Measurements from ENCODE around the gene NRXN3.

The NRXN3 gene

DNA sequence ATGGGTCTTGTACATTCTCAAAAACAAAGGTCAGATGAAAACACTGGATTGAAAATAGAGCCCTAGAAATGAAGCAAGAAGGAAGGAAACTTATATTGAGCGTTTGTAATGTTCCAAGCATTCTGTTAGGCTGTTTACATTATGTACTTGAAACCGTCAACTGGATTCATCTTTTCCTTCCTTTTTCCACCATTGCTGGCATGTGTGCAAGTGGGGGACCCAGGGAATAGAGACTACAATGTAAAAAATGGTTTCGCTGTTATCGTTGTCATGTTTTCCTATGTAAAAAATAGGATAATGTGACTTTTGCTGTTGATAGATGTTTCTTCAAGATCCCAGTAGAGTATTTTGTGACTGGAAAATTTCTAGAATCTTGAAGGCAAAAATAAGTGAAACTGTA is 913.2 kb downstream of the NRXN3 start:
- Histone ChIP-seq H3K27ac (no peak overlapping the region), H3K4me3 (no peak overlapping the region)
- TF ChIP-seq, protein P1, sequence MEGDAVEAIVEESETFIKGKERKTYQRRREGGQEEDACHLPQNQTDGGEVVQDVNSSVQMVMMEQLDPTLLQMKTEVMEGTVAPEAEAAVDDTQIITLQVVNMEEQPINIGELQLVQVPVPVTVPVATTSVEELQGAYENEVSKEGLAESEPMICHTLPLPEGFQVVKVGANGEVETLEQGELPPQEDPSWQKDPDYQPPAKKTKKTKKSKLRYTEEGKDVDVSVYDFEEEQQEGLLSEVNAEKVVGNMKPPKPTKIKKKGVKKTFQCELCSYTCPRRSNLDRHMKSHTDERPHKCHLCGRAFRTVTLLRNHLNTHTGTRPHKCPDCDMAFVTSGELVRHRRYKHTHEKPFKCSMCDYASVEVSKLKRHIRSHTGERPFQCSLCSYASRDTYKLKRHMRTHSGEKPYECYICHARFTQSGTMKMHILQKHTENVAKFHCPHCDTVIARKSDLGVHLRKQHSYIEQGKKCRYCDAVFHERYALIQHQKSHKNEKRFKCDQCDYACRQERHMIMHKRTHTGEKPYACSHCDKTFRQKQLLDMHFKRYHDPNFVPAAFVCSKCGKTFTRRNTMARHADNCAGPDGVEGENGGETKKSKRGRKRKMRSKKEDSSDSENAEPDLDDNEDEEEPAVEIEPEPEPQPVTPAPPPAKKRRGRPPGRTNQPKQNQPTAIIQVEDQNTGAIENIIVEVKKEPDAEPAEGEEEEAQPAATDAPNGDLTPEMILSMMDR (IDR thresholded peaks at IDR 0.05), result no peak
- no peak for DNase-seq (ENCODE audit: low spot score)

DNA sequence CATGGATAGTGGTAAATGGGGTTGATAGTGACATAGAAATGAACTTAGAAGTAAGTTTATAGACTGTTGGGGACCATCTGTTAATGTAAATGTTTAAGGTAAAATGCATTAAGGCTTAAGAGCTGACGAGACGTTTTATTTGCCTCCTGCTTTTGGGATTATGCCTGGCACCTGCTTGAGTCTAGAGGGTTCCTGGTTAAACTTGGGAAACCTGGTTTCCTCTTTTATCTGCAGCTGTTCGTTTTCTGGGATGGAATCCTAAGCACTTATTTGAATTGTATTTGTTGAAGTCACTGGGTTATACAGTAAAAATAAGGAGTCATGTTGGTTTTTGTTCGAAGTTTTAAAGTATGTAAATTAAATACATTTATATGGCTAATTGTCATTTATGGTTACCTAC is 914.7 kb downstream of the NRXN3 start:
- TF ChIP-seq, protein P1 (IDR thresholded peaks at IDR 0.05), result no peak
- DNase-seq (ENCODE audit: low spot score), result no peak
- no peak overlapping the region for H3K4me3 ChIP-seq
- no peak overlapping the region for H3K27ac ChIP-seq

DNA sequence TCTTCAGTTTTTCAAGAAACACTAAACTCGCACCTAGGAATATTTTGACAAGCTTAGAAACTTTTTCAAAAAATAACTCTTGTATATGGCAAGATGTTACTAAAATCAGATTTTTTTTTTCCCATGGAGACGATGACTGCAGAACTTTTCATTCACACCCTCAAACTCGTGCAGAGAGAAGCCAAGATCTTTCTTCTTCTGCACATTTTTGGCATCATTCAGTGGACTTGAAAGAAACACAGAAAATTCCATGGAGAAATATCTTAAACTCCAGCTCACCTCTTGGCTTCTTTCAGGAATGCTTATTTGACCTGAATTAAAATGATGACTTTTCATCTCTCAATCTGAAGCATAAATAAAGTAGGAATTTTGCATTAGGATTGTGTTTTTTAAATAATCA is 919.4 kb downstream of the NRXN3 start:
- DNase-seq (ENCODE audit: low spot score), result no peak
- TF ChIP-seq, protein P1 (IDR thresholded peaks at IDR 0.05), result no peak
- no peak overlapping the region for H3K27ac ChIP-seq

DNA sequence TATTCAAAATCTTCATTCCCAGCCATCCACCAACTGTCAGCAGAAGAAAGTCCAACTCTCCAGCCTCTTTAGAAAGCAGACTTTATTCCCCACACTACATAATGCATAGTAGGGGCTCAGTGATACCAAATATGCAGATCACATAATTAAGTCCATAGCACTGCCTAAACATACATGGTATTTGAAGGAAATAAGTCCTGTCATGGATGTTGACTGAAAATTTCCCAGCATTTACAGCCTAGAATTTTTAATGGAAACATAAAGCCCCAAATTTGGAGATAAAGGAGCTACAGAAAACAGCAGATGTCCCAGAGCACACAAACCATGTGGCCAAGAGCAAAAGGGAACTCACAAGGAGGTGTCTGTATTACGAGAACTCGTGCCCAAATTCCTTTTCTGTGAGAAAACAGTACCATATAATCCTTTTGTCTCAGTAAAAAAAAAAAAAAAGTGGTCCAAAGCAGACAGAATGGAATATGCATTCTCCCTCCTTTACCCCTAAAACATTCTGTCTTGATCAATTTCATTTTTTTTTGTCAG is 920.5 kb downstream of the NRXN3 start:
- no peak for DNase-seq (ENCODE audit: low spot score)
- Histone ChIP-seq H3K27ac (no peak overlapping the region), H3K4me3 (no peak overlapping the region)
- TF ChIP-seq, protein P1 (IDR thresholded peaks at IDR 0.05), result no peak

More for the DNA sequence above, 919.4 kb downstream of the NRXN3 start:
- H3K4me3 ChIP-seq, result no peak overlapping the region

DNA sequence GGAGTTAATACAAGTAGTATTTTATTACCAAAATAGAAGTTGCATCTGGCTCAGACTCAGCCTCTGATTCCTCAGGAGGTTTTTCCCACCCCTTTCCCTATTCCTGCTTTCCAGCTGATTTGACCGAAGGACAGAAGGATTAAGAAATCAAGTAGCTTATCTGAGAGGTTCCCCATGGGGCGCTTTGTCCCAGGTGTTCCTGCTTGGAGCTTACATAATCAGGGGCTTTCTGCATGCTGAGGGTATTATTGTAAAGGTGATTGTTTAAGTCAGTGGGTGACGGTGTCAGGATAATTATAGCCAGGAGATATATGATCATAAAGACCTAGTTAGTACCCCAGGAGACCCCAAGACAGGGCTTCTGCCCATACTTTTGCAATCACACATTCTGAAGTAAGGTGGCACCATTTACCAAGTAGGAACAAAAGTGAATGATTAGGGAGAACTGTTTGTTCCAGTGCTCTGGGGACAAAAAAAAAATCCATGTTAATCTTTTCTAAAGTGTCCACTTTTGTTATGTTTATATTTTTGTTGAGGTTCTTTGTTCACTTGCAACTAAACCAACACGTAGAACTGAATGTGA is 921.3 kb downstream of the NRXN3 start:
- TF ChIP-seq, protein P1 (IDR thresholded peaks at IDR 0.05), result no peak
- no peak overlapping the region for H3K27ac ChIP-seq
- no peak for DNase-seq (ENCODE audit: low spot score)
- no peak overlapping the region for H3K4me3 ChIP-seq

DNA sequence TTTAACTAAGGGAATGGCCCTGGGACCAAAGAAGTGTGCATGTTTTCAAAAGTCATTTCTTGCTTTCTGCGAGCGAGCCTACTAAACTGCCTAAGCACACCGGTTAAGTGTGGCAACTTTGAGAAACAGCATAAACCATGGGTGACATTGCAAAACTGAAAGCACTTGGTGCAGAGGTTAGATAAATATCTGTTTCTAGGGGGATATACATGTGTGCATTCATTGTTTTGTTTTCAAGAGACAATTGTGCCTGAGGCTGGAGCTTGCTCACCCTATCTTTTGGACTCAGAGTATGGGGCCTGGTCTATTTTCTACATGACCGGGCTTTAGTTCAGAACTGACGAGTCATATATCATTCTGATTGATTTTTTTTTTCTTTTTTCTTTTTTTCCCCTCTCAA is 923.4 kb downstream of the NRXN3 start:
- Histone ChIP-seq H3K4me3 (no peak overlapping the region), H3K27ac (no peak overlapping the region)
- DNase-seq (ENCODE audit: low spot score), result no peak
- TF ChIP-seq, protein P1 (IDR thresholded peaks at IDR 0.05), result no peak

DNA sequence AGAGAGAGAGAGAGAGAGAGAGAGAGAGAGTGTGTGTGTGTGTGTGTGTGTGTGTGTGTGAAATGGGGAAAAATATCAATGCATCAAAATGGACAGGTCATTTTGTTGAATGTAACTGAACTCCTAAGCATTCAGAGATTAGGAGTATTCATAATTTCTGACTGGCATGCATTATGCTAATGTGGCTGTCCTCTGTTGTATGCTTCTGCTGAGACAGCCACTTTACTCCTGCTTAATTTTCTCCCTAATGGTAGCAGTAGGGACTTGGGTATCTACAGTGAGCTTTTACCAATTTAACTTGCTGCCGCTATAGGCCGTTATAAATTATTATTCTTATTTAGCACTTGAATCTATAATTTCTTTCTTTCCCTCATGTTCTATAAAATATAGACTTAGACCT is 924.8 kb downstream of the NRXN3 start:
- no peak overlapping the region for H3K27ac ChIP-seq
- H3K4me3 ChIP-seq, result no peak overlapping the region
- TF ChIP-seq, protein P1 (IDR thresholded peaks at IDR 0.05), result no peak
- no peak for DNase-seq (ENCODE audit: low spot score)

Data from coronary artery (tissue), 2 donors.